Osteocyte (in vitro differentiated cells): ENCODE data around the gene DIRAS3. TPM values are rescaled to one million over a fixed set of nuclear protein-coding genes. Genes with fewer than 3 reads are reported as not detected.
"Not testable (repeated sequence)": the region's sequence is repeated elsewhere in the genome, so short reads cannot be mapped to it uniquely, and the experiment has no call there.

ENCODE experiments used
- DNase-seq: peaks from one replicate; pipeline ENCODE4 v3.0.0; 2021; ENCODE audit warnings: mixed read lengths; ENCODE audit not compliant: unreplicated experiment; ENCODE audit errors: extremely low spot score
- H3K27ac Mint-ChIP-seq: one replicate; pipeline ENCODE4 v1.8.0; 2021; ENCODE audit warnings: mild to moderate bottlenecking, mixed read lengths; ENCODE audit not compliant: unreplicated experiment
- H3K27me3 Mint-ChIP-seq: one replicate; pipeline ENCODE4 v1.8.0; 2021; ENCODE audit warnings: mixed read lengths; ENCODE audit not compliant: unreplicated experiment
- H3K36me3 Mint-ChIP-seq: one replicate; pipeline ENCODE4 v1.8.0; 2021; ENCODE audit warnings: mixed read lengths; ENCODE audit not compliant: unreplicated experiment
- H3K4me1 Mint-ChIP-seq: one replicate; pipeline ENCODE4 v1.8.0; 2021; ENCODE audit warnings: mixed read lengths; ENCODE audit not compliant: unreplicated experiment
- H3K4me3 Mint-ChIP-seq: one replicate; pipeline ENCODE4 v1.8.0; 2021; ENCODE audit warnings: mild to moderate bottlenecking, moderate library complexity, mixed read lengths; ENCODE audit not compliant: unreplicated experiment
- H3K9me3 Mint-ChIP-seq: one replicate; pipeline ENCODE4 v1.8.0; 2021; ENCODE audit warnings: mixed read lengths; ENCODE audit not compliant: unreplicated experiment
- total RNA-seq: library from RNA; stranded (reverse); gene quantifications from 2 replicates; pipeline ENCODE4 v1.2.1, GENCODE V29; 2021
- TF ChIP-seq, protein P1 (sequence below): fragments of 200-600 bp; sonication (generic); IDR thresholded peaks from 2 replicates; pipeline ENCODE4 v1.5.0; 2021; ENCODE audit warnings: antibody characterized with exemption, mild to moderate bottlenecking, moderate library complexity

The DIRAS3 gene
- total RNA-seq, 1 donor from 2014 or later, result 1.4 TPM

- peaks cover 22% of the 10 kb centered on the region for H3K9me3 Mint-ChIP-seq
- H3K27me3 Mint-ChIP-seq, H3K27ac Mint-ChIP-seq, H3K4me1 Mint-ChIP-seq, H3K36me3 Mint-ChIP-seq, DNase-seq, H3K4me3 Mint-ChIP-seq: not testable (repeated sequence)
- TF ChIP-seq, protein P1, sequence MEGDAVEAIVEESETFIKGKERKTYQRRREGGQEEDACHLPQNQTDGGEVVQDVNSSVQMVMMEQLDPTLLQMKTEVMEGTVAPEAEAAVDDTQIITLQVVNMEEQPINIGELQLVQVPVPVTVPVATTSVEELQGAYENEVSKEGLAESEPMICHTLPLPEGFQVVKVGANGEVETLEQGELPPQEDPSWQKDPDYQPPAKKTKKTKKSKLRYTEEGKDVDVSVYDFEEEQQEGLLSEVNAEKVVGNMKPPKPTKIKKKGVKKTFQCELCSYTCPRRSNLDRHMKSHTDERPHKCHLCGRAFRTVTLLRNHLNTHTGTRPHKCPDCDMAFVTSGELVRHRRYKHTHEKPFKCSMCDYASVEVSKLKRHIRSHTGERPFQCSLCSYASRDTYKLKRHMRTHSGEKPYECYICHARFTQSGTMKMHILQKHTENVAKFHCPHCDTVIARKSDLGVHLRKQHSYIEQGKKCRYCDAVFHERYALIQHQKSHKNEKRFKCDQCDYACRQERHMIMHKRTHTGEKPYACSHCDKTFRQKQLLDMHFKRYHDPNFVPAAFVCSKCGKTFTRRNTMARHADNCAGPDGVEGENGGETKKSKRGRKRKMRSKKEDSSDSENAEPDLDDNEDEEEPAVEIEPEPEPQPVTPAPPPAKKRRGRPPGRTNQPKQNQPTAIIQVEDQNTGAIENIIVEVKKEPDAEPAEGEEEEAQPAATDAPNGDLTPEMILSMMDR, result peak; percentile 33
Measured at GRCh38 chr1:68058053-68058452, 7.6 kb upstream of the DIRAS3 start.

DNA sequence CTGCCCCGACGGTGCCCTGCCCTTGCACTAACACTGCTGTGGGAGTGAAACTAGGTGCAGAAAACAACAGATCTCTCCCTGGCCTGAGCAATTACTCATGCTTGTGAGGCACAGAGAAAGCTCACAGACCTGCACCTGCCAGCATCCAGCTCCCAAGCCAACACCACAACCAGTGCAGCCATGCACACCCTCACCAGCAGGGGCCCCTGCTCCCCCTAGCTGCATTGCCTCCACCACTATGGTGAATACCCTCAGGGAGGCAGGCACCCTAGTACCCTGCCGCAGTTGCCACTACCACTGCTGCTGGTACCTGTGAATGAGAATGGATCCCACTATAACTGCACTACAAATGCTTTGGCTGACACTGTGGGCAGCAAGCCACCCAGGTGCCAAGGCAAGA is 7.1 kb upstream of the DIRAS3 start:
- Mint-ChIP-seq H3K4me3 (no peak overlapping the region), H3K4me1 (no peaks in the 10 kb centered on the region), H3K9me3 (peaks cover 18% of the 10 kb centered on the region), H3K27me3 (no peaks in the 10 kb centered on the region), H3K36me3 (no peaks in the 10 kb centered on the region), H3K27ac (no peak overlapping the region)
- DNase-seq, result no peak
- TF ChIP-seq, protein P1, result no peak

DNA sequence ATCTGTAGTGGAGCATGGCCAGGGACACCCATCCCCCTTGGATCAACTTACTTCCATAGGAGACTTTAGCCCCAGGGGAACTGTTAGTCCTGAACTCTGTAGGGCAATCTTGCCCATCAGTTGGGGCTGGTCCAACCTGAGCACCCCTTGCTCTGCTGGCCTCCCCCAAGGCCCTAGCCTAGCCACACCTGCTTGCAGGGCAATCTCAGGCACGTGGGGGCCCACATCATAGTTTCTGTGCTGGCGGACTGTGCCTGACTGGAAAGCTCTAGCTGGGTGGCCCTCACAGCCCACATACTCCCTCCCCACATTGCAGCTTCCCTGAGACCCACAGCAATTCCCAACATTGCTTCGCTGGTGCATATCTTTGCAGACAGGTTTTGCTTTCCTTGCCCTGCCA is 6.6 kb upstream of the DIRAS3 start:
- Mint-ChIP-seq H3K27me3 (no peaks in the 10 kb centered on the region), H3K4me1 (no peaks in the 10 kb centered on the region), H3K9me3 (peaks cover 17% of the 10 kb centered on the region), H3K4me3 (no peak overlapping the region), H3K36me3 (no peaks in the 10 kb centered on the region), H3K27ac (no peak overlapping the region)
- TF ChIP-seq, protein P1, result no peak
- no peak for DNase-seq

GRCh38 chr1:68051475-68051874 is 1.0 kb upstream of the DIRAS3 start:
- no peak for DNase-seq
- Mint-ChIP-seq H3K9me3 (no peaks in the 10 kb centered on the region), H3K27ac (no peak overlapping the region)

DNA sequence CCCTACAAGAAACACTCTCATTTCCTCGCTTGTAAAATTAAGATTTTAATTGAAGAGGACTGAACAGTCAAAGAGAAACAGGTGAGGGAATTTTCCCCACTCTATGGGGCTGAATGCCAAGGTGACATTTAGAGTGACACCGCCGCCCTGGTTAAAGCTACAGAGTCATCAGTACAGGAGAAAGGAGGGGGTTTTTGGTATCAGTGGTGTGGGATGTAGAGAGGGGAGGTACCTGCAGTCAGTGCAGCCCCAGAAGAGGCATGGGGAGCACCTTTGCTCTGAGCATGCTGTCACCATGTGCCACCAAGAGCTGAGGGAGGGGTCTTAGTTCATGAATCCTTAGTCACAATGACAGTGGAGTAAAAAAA is 2.8 kb downstream of the DIRAS3 start:
- H3K4me1 Mint-ChIP-seq, result peaks cover 2% of the 10 kb centered on the region
- TF ChIP-seq, protein P1, result no peak
- H3K27me3 Mint-ChIP-seq, result peaks cover 3% of the 10 kb centered on the region
- no peak overlapping the region for H3K27ac Mint-ChIP-seq
- DNase-seq, result no peak
- no peaks in the 10 kb centered on the region for H3K9me3 Mint-ChIP-seq
- H3K36me3 Mint-ChIP-seq, result peaks cover 8% of the 10 kb centered on the region
- no peak overlapping the region for H3K4me3 Mint-ChIP-seq

More at GRCh38 chr1:68051475-68051874, 1.0 kb upstream of the DIRAS3 start:
- H3K4me1 Mint-ChIP-seq, result peaks cover 2% of the 10 kb centered on the region
- TF ChIP-seq, protein P1, result peak; percentile 49
- peaks cover 4% of the 10 kb centered on the region for H3K36me3 Mint-ChIP-seq
- peaks cover 3% of the 10 kb centered on the region for H3K27me3 Mint-ChIP-seq
- peak overlapping the region; percentile 73 for H3K4me3 Mint-ChIP-seq
